Left colon (tissue), 2 donors: ENCODE data around the gene ATP9A. TPM values are rescaled to one million over a fixed set of nuclear protein-coding genes. Genes with fewer than 3 reads are reported as not detected.

ENCODE experiments used
- ATAC-seq: fragments of 200-7000 bp; cut with Tn5 transposase; one replicate; pipeline ENCODE4 v1.9.1; 2020; ENCODE audit warnings: mild to moderate bottlenecking, moderate library complexity
- DNase-seq, 2 donors: peaks; one replicate each; pipeline ENCODE4 v3.0.0-alpha.2; 2020
- intact Hi-C, 2 donors: fragments of 100-400 bp; cut with DNase I in 1 of 2; cut with micrococcal nuclease in 1 of 2; formaldehyde crosslinking; loops; one replicate each; pipeline versions ENCODE4 v1.11.2 to v1.14.0; 2022; cut with DNase I, micrococcal nuclease
- total RNA-seq, 2 donors: library from RNA; stranded (reverse); fragmentation: NEBNext Ultra II Directional; extraction: Animal tissue kit (Norgen Biotek cat#: 25700); gene quantifications; one replicate each; pipeline ENCODE4 v1.2.1, GENCODE V29; 2021
- donor health status: DM: no; HTN: no; CAD: no.
- donor health status: DM: yes; HTN: yes; CAD: no.

ATP9A gene
- total RNA-seq, 2 donors from 2014 or later: 66.8 to 90.1 TPM

- DNase-seq: no peak
- no peak for ATAC-seq
- intact Hi-C loops: no loop called here
These were observed 213.5 kb downstream of the ATP9A start for GRCh38 chr20:51554538-51555165.

GRCh38 chr20:51553897-51554486, 214.2 kb downstream of the ATP9A start:
- DNase-seq: no peak
- no peak for ATAC-seq
- intact Hi-C loops: no loop called here

- ATAC-seq (no peak), DNase-seq (no peak)
- intact Hi-C loops: no loop called here
These were observed 217.0 kb downstream of the ATP9A start for GRCh38 chr20:51551186-51551585.

GRCh38 chr20:51549474-51549873, 218.7 kb downstream of the ATP9A start:
- intact Hi-C loops: no loop called here
- ATAC-seq: no peak
- no peak for DNase-seq

- DNase-seq (no peak), ATAC-seq (no peak)
- intact Hi-C loops: no loop called here
These were observed 220.2 kb downstream of the ATP9A start for GRCh38 chr20:51547951-51548350.

Other genes with a start within 250 kb of the ATP9A start
- gene NFATC2, start 225.7 kb downstream of the ATP9A start, total RNA-seq: 1 to 10 TPM; 4.7 to 5.6 TPM
- gene SALL4, start 34.1 kb upstream of the ATP9A start, total RNA-seq: under 1 TPM; 0.09 to 0.11 TPM